Measurements from ENCODE around the gene MAST3.

Gene MAST3

GRCh38 chr19:18112989-18113478, 15.5 kb downstream of the MAST3 start:
- TF ChIP-seq CTCF (conservative IDR thresholded peaks at IDR 0.05) (peak; percentile 97), ZFX (IDR thresholded peaks at IDR 0.05) (no peak)
- H3K27ac ChIP-seq: no peak overlapping the region

DNA sequence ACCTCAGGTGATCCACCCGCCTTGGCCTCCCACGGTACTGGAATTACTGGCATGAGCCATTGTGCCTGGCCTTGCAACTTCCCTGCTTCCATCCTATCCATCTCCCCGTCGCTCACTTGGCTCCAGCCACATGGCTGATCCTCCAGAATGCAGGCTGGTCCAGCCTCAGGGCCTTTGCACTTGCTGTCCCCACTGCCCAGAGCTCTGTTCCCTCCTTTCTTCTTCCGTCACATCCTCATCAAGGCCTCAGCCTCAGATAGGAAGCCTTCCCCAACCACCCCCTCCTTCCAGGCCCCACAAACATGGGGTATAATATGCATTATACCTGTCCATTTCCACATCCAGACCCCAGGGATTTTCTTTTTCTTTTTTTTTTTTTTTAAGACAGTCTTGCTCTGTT, 16.2 kb downstream of the MAST3 start:
- TF ChIP-seq ZFX (IDR thresholded peaks at IDR 0.05) (no peak), CTCF (conservative IDR thresholded peaks at IDR 0.05) (no peak)
- no peak overlapping the region for H3K27ac ChIP-seq

DNA sequence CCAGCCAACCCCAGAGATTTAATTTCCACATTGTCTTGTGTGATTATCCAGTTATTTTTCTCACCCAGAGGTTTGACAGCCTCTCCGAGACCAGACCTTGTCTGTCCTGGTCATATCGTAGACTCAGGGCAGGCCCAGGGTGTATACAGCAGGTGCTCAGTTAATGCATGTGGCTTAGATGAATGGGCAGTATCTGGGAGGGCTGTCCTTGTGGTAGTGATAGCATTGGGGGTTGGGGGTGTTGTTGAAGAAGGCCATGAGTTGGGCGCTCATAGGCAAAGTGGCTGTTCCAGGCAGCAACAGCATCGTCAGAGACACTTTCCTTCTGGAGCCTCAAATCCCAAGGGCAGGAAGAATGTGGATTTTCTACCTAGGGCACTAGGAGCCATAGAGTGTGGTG, 16.9 kb downstream of the MAST3 start:
- H3K27ac ChIP-seq: no peak overlapping the region
- TF ChIP-seq CTCF (conservative IDR thresholded peaks at IDR 0.05) (no peak), ZFX (IDR thresholded peaks at IDR 0.05) (no peak)

- H3K27ac ChIP-seq: peak overlapping the region; percentile 82
- TF ChIP-seq CTCF (conservative IDR thresholded peaks at IDR 0.05): no peak
Observed at GRCh38 chr19:18117364-18117691, 19.8 kb downstream of the MAST3 start.

DNA sequence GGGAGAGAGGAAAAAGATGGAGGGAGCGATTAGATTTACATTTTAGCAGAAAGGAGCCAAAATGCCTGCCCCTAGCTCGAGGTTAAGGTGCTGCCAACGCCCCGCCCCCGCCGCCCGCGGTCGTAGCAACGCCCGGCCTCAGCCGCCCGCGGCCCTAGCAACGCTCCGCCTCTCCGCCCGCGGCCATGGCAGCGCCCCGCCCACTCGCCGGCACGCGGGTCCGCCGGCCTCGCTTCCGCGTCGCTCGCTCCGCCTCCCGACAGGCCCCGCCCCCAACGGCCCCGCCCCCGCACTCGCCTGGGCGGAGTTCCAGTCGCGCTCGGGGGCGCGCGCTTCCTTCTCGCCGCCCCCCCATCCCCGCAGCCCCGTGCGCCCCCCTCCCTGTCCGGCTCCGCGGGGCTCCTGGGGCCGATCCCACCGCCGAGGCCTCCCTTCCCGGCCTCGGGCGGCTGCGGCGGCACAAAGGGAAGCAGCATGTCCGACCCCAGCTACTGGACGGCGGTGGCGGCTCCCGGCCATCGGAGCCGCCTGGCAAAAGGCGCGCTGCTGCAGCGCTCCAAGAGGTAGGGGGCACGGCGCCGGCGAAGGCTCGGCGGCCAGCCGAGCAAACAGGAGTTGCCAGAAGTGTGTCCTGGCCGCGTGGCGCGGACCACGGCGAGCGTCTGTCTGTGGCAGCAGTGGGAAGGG, 20.3 kb downstream of the MAST3 start:
- H3K27ac ChIP-seq: peak overlapping the region; percentile 82
- TF ChIP-seq CTCF (conservative IDR thresholded peaks at IDR 0.05) (no peak), ZFX (IDR thresholded peaks at IDR 0.05) (no peak)

- H3K27ac ChIP-seq: peak overlapping the region; percentile 82
Observed at GRCh38 chr19:18118420-18119012, 20.9 kb downstream of the MAST3 start.

More at GRCh38 chr19:18118420-18119012, 20.9 kb downstream of the MAST3 start:
- no peak for TF ChIP-seq CTCF (conservative IDR thresholded peaks at IDR 0.05)
- no peak for TF ChIP-seq ZFX (IDR thresholded peaks at IDR 0.05)
